ENCODE results near the gene VAV2.

Gene VAV2

GRCh38 chr9:133814586-133815208 lies 177.4 kb downstream of the VAV2 start (continued):
- TF ChIP-seq PATZ1 (CRISPR knock-in tag; IDR thresholded peaks at IDR 0.05; ENCODE audit: borderline replicate concordance) = no peak
- no peak for TF ChIP-seq ZNF70 (CRISPR knock-in tag; IDR thresholded peaks at IDR 0.05)

DNA sequence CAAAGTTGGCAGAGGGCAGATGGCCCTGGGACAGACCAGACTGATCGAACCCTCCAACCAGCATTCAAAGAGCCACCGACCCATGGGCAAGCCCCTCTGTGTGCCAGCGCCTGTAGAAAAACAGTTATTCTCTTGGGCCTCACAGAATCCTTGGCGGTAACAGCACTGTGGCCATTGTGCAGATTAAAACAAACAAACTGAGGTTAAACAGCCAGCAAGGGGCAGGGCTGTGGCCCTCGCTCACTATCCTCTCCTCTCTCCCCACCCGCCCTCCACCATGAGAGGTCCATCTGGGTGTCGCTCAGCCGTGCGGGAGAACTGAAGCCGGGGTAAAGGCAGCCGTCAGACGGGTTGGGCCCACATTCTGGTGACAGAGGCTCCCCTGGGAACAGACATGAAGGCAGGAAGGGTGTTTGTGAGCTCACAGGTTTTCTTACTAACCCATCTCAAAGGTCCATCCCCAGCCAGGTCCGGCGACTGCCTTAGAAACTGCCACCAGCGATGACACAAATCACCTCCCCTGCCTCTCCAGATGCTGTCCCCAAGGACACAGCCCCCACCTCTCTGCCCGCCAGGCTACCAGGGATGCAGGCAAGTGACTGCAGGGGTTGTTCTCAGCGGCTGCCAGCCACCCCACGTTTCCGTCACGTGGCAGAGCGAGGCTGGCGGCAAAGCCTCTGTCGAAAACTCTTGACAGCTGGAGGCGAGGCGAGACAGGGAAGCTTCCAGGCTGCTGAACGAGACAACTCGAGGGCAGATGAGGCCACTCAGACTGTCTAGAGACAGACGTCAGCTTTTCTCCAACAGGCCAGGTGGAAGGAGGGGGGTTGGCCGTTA lies 178.2 kb downstream of the VAV2 start:
- ATAC-seq = no peak; the same call in 2 of the 3 replicates
- peak; percentile 90 for TF ChIP-seq ZNF70 (CRISPR knock-in tag; IDR thresholded peaks at IDR 0.05)
- no peak for TF ChIP-seq CREB5 (CRISPR knock-in tag; IDR thresholded peaks at IDR 0.05; ENCODE audit: low read depth)

- ATAC-seq = no peak
- no peak for TF ChIP-seq OSR1 (CRISPR knock-in tag; IDR thresholded peaks at IDR 0.05)
- TF ChIP-seq PATZ1 (CRISPR knock-in tag; IDR thresholded peaks at IDR 0.05; ENCODE audit: borderline replicate concordance) = no peak
Measured at GRCh38 chr9:133812941-133813748, 179.0 kb downstream of the VAV2 start.

GRCh38 chr9:133812077-133812868 lies 179.9 kb downstream of the VAV2 start:
- TF ChIP-seq TOX (CRISPR knock-in tag; IDR thresholded peaks at IDR 0.05; ENCODE audit: borderline replicate concordance) = no peak
- no peak for ATAC-seq

DNA sequence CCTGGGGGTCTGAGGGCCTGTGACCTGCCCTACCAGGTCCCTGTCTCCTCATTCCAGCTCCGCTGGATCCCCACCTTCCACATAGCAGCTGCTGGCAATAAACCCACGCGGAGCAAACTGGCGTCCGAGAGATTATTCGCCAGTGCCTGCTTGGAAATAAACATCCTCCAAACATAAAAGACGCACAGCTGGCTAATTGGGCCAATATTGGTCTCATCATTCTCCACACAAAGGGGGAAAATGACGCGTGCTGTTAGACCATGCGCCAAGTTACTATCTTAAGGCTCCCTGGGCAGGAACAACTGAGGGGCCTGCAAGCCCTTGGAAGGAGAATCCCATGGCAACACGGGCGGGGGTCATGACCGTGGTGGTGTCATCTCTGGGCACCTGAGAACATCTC lies 180.7 kb downstream of the VAV2 start:
- no peak for TF ChIP-seq ZFP3 (CRISPR knock-in tag; IDR thresholded peaks at IDR 0.05)
- TF ChIP-seq PPARA (CRISPR knock-in tag; IDR thresholded peaks at IDR 0.05; ENCODE audit: borderline replicate concordance) = no peak
- TF ChIP-seq TSHZ2 (CRISPR knock-in tag; IDR thresholded peaks at IDR 0.05) = no peak
- TF ChIP-seq CSRNP3 (CRISPR knock-in tag; IDR thresholded peaks at IDR 0.05) = no peak
- no peak for TF ChIP-seq ZNF70 (CRISPR knock-in tag; IDR thresholded peaks at IDR 0.05)
- TF ChIP-seq ISL1 (CRISPR knock-in tag; IDR thresholded peaks at IDR 0.05) = no peak
- no peak for TF ChIP-seq OSR1 (CRISPR knock-in tag; IDR thresholded peaks at IDR 0.05)
- ATAC-seq = no peak
